ENCODE measurements around the gene PTP4A2.
A peak's percentile ranks its signal among the peaks of the same experiment; 100 is the strongest.

DNA sequence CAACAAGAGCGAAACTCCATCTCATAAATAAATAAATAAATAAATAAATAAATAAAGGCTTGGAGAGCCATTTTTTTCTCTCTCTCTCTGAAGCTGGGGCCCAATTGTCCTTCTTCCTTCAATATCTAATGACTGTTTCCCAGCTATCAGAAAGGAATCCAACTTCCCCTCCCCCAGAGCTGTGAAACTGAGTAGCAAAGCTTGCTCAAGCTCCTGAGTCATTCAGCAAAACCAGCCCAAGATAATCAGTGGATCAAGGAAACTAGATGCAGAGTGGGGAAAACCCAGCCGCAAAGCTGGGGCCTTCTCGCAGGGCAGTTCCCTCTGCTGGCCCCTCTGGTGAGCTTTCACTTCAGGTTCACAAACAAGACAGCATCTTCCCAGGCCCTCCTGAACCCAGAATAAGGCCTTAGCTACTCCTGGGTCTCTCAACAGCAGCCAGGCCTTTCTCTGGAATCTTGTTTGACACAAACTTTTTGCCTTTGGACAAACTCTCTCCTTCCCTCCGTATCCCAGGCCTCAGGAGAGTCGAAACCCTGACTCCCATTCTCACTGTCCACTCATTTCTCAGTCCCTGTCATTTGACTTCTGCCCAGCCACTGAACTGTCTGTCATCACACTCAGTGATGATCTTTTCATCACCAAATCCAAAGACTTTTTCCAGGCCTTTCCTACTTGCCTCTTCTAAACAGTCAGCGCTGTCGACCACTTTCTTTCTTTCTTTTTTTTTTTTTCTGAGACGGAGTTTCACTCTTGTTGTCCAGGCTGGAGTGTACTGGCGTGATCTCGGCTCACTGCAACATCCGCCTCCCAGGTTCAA, 18.0 kb upstream of the PTP4A2 start:
- TF ChIP-seq, protein P1, sequence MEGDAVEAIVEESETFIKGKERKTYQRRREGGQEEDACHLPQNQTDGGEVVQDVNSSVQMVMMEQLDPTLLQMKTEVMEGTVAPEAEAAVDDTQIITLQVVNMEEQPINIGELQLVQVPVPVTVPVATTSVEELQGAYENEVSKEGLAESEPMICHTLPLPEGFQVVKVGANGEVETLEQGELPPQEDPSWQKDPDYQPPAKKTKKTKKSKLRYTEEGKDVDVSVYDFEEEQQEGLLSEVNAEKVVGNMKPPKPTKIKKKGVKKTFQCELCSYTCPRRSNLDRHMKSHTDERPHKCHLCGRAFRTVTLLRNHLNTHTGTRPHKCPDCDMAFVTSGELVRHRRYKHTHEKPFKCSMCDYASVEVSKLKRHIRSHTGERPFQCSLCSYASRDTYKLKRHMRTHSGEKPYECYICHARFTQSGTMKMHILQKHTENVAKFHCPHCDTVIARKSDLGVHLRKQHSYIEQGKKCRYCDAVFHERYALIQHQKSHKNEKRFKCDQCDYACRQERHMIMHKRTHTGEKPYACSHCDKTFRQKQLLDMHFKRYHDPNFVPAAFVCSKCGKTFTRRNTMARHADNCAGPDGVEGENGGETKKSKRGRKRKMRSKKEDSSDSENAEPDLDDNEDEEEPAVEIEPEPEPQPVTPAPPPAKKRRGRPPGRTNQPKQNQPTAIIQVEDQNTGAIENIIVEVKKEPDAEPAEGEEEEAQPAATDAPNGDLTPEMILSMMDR (IDR thresholded peaks at IDR 0.05) = peak in 2 of 3 donors; percentile 21 to 25
- TF ChIP-seq POLR2A (IDR thresholded peaks at IDR 0.05) = no peak

All from breast epithelium (tissue), 3 donors.